Right cardiac atrium (tissue), 5 donors: ENCODE results near the gene PRKG1. TPM values are rescaled to one million over a fixed set of nuclear protein-coding genes. Genes with fewer than 3 reads are reported as not detected.

Source experiments
- ATAC-seq, 2 donors: fragments of 200-7000 bp; cut with Tn5 transposase; one replicate each; pipeline versions ENCODE4 v1.8.0 to v1.9.1; 2020; ENCODE audit warnings: moderate library complexity in 2 of 2, mild to moderate bottlenecking in 1 of 2
- DNase-seq, 3 donors: peaks; one replicate each; pipeline ENCODE4 v3.0.0-alpha.2; 2020
- H3K27ac ChIP-seq: one replicate; pipeline ENCODE4 v1.5.1; 2013; ENCODE audit warnings: mild to moderate bottlenecking, low read length, control low read depth, moderate library complexity
- H3K27me3 ChIP-seq: one replicate; pipeline ENCODE4 v1.6.1; 2013; ENCODE audit not compliant: control insufficient read depth, insufficient read depth
- H3K4me1 ChIP-seq: one replicate; pipeline ENCODE4 v1.6.1; 2013; ENCODE audit warnings: low read length; ENCODE audit not compliant: control insufficient read depth, insufficient read depth
- H3K4me3 ChIP-seq: one replicate; pipeline ENCODE4 v1.5.1; 2013; ENCODE audit warnings: low read length, control low read depth
- H3K9me3 ChIP-seq: one replicate; pipeline ENCODE4 v1.6.1; 2013; ENCODE audit warnings: low read length; ENCODE audit not compliant: control insufficient read depth
- WGBS: extraction: QIAGEN DNeasy Blood & Tissue Kit; methylation state at CpG from one replicate; pipeline ENCODE4 v1.1.7; 2013; 5-methylcytosine and 5-hydroxymethylcytosine counted together
- intact Hi-C, 4 donors: fragments of 100-400 bp; cut with DNase I; formaldehyde crosslinking; loops; one replicate each; pipeline versions ENCODE4 v1.11.0 to v1.14.0; 2022 to 2023
- polyA plus RNA-seq: library from polyadenylated mRNA; stranded (reverse); fragments of 200-250 nt; gene quantifications from one replicate; pipeline ENCODE4 v1.2.3, GENCODE V29; 2013
- total RNA-seq, 4 donors: library from RNA; stranded (reverse); fragmentation: NEBNext Ultra II Directional; extraction: Animal tissue kit (Norgen Biotek cat#: 25700); gene quantifications; one replicate each; pipeline ENCODE4 v1.2.1, GENCODE V29; 2021
- donor health status: healthy with polysubstance abuse.
- donor health status: DM: no; HTN: yes; CAD: no.
- donor health status: DM: no; HTN: no; CAD: no.
- donor health status: DM: no; HTN: yes; CAD: no; lungs with severe emphysema.
- donor health status: DM: yes; HTN: yes; CAD: no.

The PRKG1 gene
- total and polyA plus RNA-seq, 5 donors: 16.6 to 49.9 (median 47.4) TPM

DNA sequence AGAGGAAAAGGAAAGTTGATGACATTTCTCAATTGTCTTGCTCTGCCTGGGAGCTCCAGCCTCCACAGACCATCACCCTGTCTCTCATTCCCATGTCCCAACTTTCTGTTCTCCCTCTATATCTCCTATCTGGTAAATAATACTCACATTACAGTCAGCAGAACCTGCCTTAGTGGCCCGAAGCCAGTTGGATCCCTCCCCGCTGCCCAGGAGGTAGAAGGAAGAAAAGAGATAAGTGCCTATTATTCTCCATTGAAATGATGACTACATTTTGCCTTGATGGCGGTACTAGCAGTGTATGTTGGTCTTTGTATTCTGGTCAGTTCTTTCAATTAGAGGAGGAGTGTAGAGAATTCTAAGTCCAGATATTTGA, 533.2 kb downstream of the PRKG1 start:
- Histone ChIP-seq H3K27me3 (no peaks in the 10 kb centered on the region), H3K9me3 (no peaks in the 10 kb centered on the region), H3K27ac (no peak overlapping the region), H3K4me1 (no peaks in the 10 kb centered on the region), H3K4me3 (no peak overlapping the region)
- DNase-seq (no peak), ATAC-seq (no peak)
- 83% methylated on average over 3 of the region's 3 CpGs for WGBS
- intact Hi-C loops: no loop called here

DNA sequence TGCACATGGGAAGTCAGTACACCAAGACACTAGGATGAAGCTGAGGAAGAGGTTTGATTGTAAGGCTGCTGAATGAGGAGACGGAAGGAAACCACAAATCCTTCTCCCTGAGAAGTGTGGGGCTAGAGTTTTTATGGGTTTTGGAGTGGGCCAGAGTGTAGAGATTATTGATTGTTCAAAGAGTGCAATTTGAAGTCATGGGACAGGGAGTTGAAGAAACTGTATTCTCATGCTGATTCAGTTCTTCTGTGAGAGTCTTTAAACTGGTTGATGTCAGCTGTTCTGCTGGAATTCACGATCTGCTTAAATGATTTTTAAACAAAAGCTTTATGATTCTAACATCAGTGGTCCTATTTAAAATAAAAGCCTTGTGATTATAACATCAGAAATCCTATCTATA, 533.9 kb downstream of the PRKG1 start:
- intact Hi-C loops: no loop called here
- Histone ChIP-seq H3K9me3 (no peaks in the 10 kb centered on the region), H3K4me3 (no peak overlapping the region), H3K27me3 (no peaks in the 10 kb centered on the region), H3K4me1 (no peaks in the 10 kb centered on the region), H3K27ac (no peak overlapping the region)
- 74% methylated on average over 2 of the region's 2 CpGs for WGBS
- ATAC-seq: no peak
- no peak for DNase-seq

DNA sequence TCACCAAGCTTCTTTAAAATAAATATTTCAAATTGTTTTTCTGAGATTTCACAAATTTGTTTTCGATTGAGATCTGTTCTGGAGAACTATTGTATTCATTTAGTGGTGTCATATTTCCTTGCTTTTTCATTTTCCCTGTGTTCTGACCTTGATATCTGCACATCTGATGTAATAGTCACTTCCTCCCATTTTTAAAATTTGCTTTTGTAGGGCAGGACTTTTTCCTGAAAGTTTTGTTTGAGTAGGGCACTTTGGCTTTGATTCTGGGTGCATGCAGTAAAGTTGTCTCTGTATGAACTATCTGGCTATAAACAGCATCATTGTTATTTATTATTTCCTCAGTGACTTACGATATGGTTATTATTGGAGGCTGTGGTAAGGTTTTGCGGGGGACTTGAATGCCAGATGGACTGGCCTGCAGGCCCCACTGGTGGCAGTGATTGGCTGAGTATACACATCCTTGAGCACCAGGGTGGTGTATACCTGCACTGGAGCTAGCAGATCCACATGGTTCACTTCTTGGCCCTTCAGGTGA, 541.5 kb downstream of the PRKG1 start:
- intact Hi-C loops: no loop called here
- H3K4me1 ChIP-seq: no peaks in the 10 kb centered on the region
- DNase-seq: no peak
- H3K27me3 ChIP-seq: no peaks in the 10 kb centered on the region
- H3K27ac ChIP-seq: no peak overlapping the region
- 78% methylated on average over 3 of the region's 3 CpGs for WGBS
- no peak for ATAC-seq
- H3K4me3 ChIP-seq: no peak overlapping the region
- H3K9me3 ChIP-seq: no peaks in the 10 kb centered on the region

- H3K4me1 ChIP-seq: no peaks in the 10 kb centered on the region
- no peak overlapping the region for H3K4me3 ChIP-seq
- no peak for DNase-seq
- no peak overlapping the region for H3K27ac ChIP-seq
- intact Hi-C loops: no loop called here
- H3K9me3 ChIP-seq: no peaks in the 10 kb centered on the region
- ATAC-seq: peak in 1 of 2 donors; percentile 35
- H3K27me3 ChIP-seq: no peaks in the 10 kb centered on the region
- 55% methylated on average over 4 of the region's 4 CpGs for WGBS
These were observed 543.4 kb downstream of the PRKG1 start for GRCh38 chr10:51617576-51618235.

DNA sequence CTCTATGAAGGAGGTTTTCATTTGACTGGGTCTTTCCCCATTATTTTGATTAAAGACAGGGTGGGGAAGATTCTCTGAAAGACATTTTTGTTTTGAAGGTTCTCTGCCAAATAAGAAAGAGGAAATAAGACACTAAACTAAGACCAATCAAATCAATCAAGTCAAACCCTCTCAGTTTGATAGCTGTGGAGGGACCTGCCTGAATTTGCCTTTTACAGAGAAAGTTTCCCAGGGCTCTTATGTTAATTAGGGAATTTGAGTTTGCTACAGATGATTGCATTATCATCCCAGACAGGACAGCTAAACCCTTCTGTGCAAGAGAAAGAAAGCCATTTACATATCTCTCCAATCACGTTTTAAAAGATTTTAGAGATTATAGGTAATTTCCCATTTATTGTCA, 545.1 kb downstream of the PRKG1 start:
- no peaks in the 10 kb centered on the region for H3K27me3 ChIP-seq
- ATAC-seq (no peak), DNase-seq (no peak)
- 48% methylated on average over 1 of the region's 1 CpG for WGBS
- H3K4me1 ChIP-seq: no peaks in the 10 kb centered on the region
- H3K9me3 ChIP-seq: no peaks in the 10 kb centered on the region
- no peak overlapping the region for H3K4me3 ChIP-seq
- H3K27ac ChIP-seq: no peak overlapping the region
- intact Hi-C loops: no loop called here

- no peak for DNase-seq
- intact Hi-C loops: no loop called here
- Histone ChIP-seq H3K9me3 (no peaks in the 10 kb centered on the region), H3K27ac (no peak overlapping the region), H3K4me1 (no peaks in the 10 kb centered on the region), H3K4me3 (no peak overlapping the region), H3K27me3 (no peaks in the 10 kb centered on the region)
- 81% methylated on average over 1 of the region's 1 CpG for WGBS
- ATAC-seq: no peak
These were observed 545.8 kb downstream of the PRKG1 start for GRCh38 chr10:51620131-51620530.

GRCh38 chr10:51624013-51624412, 549.7 kb downstream of the PRKG1 start:
- no peak for DNase-seq
- no peaks in the 10 kb centered on the region for H3K27me3 ChIP-seq
- H3K9me3 ChIP-seq: no peaks in the 10 kb centered on the region
- H3K4me3 ChIP-seq: no peak overlapping the region
- H3K4me1 ChIP-seq: no peaks in the 10 kb centered on the region
- intact Hi-C loops: no loop called here
- H3K27ac ChIP-seq: no peak overlapping the region
- 91% methylated on average over 1 of the region's 1 CpG for WGBS
- no peak for ATAC-seq

DNA sequence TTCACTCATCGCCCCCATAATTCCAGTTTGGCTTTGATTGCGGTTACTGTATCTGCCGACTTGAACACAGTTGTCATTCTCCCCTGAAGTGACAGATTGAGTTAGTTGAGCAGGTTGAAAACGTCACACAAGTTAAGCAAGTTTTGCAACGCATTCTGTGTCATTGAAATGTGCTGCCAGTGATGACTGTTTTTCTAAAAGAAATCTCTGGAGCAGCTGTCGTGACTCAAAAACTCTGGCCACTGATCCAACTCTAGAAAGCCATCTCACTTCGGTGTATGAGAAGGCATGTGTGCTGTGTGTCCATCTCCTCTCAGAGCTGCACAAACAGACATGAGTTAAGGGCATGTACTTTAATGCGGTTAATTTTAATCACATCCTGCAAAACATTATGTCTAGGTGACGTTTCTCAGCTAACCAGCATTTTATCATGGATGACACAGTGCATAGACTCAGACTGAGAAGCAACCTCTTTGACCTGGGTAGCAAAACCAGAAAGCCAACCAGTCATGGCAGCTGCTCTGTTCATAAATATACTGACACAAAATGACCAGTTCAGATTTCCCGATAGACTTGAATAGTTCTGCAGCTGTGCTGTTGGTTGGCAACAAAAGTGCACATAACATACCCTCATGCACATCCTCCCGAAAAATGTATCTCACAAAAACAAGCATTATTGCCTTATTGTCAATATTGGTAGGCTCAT, 555.8 kb downstream of the PRKG1 start:
- Histone ChIP-seq H3K27ac (no peak overlapping the region), H3K27me3 (no peaks in the 10 kb centered on the region), H3K4me3 (no peak overlapping the region), H3K4me1 (no peaks in the 10 kb centered on the region), H3K9me3 (no peaks in the 10 kb centered on the region)
- peak in 2 of 3 donors; percentile 27 to 55 for DNase-seq
- peak; percentile 76 to 87 for ATAC-seq
- 67% methylated on average over 11 of the region's 11 CpGs for WGBS
- intact Hi-C loops: no loop called here

- Histone ChIP-seq H3K4me3 (no peak overlapping the region), H3K9me3 (no peaks in the 10 kb centered on the region), H3K27me3 (no peaks in the 10 kb centered on the region), H3K4me1 (no peaks in the 10 kb centered on the region), H3K27ac (no peak overlapping the region)
- WGBS: 80% methylated on average over 7 of the region's 7 CpGs
- DNase-seq (no peak), ATAC-seq (no peak)
- intact Hi-C loops: no loop called here
These were observed 556.3 kb downstream of the PRKG1 start for GRCh38 chr10:51630640-51631005.

DNA sequence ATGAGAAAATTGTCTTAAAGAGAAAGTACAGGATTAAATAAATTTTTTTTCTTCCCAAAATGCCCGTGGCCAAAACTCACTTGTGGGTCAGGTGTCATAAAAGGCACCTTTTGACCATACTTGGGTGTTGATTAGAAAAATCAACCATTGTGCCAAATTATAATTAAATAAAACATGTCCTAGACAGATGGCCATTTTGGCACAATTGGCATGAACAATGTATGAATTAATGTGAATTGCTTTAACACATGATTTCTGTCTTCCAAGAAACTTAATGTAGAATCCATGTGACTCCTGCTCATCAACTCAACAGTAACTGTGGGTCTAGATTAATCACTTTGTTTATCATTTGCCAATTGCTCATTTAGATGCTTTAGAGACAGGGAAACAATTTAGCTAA, 561.1 kb downstream of the PRKG1 start:
- Histone ChIP-seq H3K27ac (no peak overlapping the region), H3K9me3 (no peaks in the 10 kb centered on the region), H3K4me1 (no peaks in the 10 kb centered on the region), H3K27me3 (no peaks in the 10 kb centered on the region), H3K4me3 (no peak overlapping the region)
- no peak for ATAC-seq
- no peak for DNase-seq
- 85% methylated on average over 1 of the region's 1 CpG for WGBS
- intact Hi-C loops: no loop called here

DNA sequence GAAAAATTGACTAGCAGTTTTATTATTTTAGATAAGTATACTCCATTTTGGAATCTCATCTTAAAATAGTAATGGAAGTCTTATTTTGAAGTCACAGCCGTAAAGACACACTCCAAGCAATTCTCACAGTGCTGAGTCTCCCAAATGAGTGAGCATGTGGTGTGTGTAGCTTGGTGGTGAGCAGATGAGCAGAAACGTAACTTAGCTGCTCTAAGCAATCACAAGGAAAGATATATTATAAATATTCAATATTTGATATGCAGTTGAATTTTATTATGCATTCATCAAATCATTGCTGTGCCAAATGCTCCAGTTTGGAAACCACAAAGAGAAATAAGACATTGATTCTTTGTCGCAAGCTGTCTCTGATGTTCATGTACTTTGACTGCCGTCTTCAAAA, 563.9 kb downstream of the PRKG1 start:
- WGBS: 90% methylated on average over 4 of the region's 4 CpGs
- no peak overlapping the region for H3K4me3 ChIP-seq
- DNase-seq: no peak
- H3K27me3 ChIP-seq: no peaks in the 10 kb centered on the region
- H3K27ac ChIP-seq: no peak overlapping the region
- no peak for ATAC-seq
- H3K9me3 ChIP-seq: no peaks in the 10 kb centered on the region
- no peaks in the 10 kb centered on the region for H3K4me1 ChIP-seq
- intact Hi-C loops: no loop called here
